GM19395 (cell line): ENCODE results near the gene ARHGAP26.
A peak's percentile ranks its signal among the peaks of the same experiment; 100 is the strongest.

Experiments used
- ATAC-seq: cut with Tn5 transposase; IDR thresholded peaks from one replicate; pipeline ENCODE4 v1.9.1; 2021; ENCODE audit warnings: mild to moderate bottlenecking, moderate library complexity; ENCODE audit not compliant: unreplicated experiment

Gene ARHGAP26

GRCh38 chr5:143227301-143227700, 457.1 kb downstream of the ARHGAP26 start:
- no peak for ATAC-seq

- no peak for ATAC-seq
These were observed 458.6 kb downstream of the ARHGAP26 start for GRCh38 chr5:143228597-143229293.

GRCh38 chr5:143229426-143229895, 459.3 kb downstream of the ARHGAP26 start:
- ATAC-seq, result peak; percentile 44

- peak; percentile 91 for ATAC-seq
These were observed 459.9 kb downstream of the ARHGAP26 start for GRCh38 chr5:143229896-143230675.

- ATAC-seq, result no peak
These were observed 460.5 kb downstream of the ARHGAP26 start for GRCh38 chr5:143230676-143230996.

- no peak for ATAC-seq
These were observed 461.2 kb downstream of the ARHGAP26 start for GRCh38 chr5:143231416-143231815.

- peak; percentile 40 for ATAC-seq
These were observed 462.0 kb downstream of the ARHGAP26 start for GRCh38 chr5:143231973-143232812.

- no peak for ATAC-seq
These were observed 462.9 kb downstream of the ARHGAP26 start for GRCh38 chr5:143233031-143233430.

GRCh38 chr5:143234162-143234842, 464.1 kb downstream of the ARHGAP26 start:
- no peak for ATAC-seq

- ATAC-seq, result no peak
These were observed 465.2 kb downstream of the ARHGAP26 start for GRCh38 chr5:143235423-143235822.

- ATAC-seq, result no peak
These were observed 466.5 kb downstream of the ARHGAP26 start for GRCh38 chr5:143236682-143237081.

- no peak for ATAC-seq
These were observed 467.5 kb downstream of the ARHGAP26 start for GRCh38 chr5:143237664-143238063.

GRCh38 chr5:143238620-143239019, 468.4 kb downstream of the ARHGAP26 start:
- ATAC-seq, result no peak

- no peak for ATAC-seq
These were observed 469.8 kb downstream of the ARHGAP26 start for GRCh38 chr5:143239882-143240518.

- ATAC-seq, result no peak
These were observed 471.7 kb downstream of the ARHGAP26 start for GRCh38 chr5:143241892-143242291.

- no peak for ATAC-seq
These were observed 472.9 kb downstream of the ARHGAP26 start for GRCh38 chr5:143243103-143243502.

- no peak for ATAC-seq
These were observed 474.0 kb downstream of the ARHGAP26 start for GRCh38 chr5:143244000-143244736.

GRCh38 chr5:143244990-143245389, 474.8 kb downstream of the ARHGAP26 start:
- ATAC-seq, result no peak

- ATAC-seq, result no peak
These were observed 475.9 kb downstream of the ARHGAP26 start for GRCh38 chr5:143245929-143246561.
